ENCODE data around the gene KLF3.

Gene KLF3

DNA sequence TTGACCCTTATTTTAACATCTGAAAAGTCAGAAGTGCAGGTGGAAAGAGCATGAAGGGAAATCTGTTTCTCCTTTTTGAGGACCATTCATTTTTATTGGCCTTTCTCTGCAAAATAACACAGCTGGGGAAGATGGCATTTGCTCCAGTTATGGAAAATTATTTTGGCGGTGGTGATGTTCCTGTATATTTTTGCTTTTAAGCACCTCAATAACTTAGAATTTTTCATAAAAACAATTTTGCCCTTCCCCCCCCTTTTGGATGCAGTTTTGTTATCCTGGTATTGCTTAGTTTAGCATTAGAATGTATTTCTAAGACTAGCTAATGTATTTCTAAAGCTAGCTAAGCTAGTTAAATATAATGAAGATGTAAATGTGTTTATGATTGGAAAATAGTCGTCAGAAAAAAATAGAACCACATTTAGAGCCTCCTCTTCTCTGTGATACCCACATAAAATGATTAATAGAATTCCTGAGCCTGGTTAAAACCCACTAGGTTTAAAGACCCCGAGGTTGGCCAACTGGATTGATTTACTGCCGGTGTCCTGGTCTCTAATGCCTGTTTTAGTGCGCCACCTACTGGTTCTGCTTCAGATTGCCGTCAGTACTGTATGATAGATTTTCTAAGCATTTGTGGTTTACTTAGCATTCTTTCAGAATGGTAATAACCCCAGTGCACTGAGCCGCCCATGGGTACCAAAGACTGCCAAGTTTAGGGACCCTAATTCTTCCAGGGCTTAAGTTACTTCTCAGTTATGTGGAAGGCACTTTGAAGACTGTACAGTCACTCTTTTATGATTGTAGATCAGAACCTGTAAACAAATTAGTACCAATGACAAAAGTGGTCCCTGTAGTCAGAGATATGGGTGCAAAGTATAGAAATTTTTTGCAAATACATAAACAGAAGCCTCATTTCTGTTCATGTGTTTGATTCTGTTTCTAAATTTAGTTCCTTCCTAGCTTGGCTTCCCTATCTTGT is 11.4 kb downstream of the KLF3 start:
- DNase-seq = peak; percentile 77

DNA sequence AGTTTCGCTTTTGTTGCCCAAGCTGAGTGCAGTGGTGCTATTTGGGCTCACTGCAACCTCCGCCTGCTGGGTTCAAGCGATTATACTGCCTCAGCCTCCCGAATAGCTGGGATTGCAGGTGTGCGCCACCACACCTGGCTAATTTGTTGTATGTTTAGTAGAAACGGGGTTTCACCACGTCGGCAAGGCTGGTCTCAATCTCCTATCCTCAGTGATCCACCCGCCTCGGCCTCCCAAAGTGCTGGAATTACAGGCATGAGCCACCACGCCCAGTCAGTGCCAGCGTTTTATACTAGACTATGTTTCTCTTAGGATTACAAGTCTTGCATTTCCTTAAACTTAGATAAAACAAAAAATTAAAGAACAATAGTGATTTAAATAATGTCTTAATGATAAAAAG is 13.0 kb downstream of the KLF3 start:
- no peak for DNase-seq

DNA sequence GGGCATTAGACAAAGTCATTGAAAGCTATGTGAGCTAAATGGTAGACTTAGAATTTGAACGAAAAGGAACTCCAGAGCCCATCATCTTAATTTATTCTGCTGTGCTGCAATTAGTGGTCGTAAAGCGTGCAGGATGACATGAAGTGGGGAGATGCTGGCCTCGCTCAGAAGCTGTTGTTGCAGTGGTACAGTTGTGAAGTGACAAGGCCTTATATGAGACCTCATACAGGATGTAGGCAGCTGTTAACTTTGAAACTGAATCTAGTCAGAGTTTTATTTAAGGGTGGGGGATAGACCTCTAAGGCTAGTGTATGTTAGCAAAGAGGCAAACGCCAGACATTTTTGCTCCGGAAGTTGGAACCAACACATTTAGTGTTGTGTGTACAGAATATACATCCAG is 13.4 kb downstream of the KLF3 start:
- no peak for DNase-seq

DNA sequence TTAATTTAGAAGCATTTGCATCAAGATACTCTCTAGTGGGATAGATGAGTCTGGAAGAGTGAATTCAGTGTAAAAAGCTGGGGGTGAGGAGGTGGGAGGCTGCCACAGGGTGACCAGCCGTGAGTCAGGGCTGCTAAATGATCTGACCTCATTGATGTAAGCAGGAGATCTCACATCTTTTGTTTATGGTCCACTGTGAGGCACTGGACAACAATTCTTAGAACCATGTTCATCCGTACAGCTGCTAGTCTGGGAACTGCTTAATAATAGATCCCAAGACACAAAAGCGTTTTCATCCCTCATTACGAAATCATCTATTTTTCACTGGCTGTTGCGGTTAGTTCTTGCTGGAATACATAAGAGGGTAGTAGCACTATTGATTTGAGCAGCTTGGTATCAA is 14.1 kb downstream of the KLF3 start:
- DNase-seq = no peak

DNA sequence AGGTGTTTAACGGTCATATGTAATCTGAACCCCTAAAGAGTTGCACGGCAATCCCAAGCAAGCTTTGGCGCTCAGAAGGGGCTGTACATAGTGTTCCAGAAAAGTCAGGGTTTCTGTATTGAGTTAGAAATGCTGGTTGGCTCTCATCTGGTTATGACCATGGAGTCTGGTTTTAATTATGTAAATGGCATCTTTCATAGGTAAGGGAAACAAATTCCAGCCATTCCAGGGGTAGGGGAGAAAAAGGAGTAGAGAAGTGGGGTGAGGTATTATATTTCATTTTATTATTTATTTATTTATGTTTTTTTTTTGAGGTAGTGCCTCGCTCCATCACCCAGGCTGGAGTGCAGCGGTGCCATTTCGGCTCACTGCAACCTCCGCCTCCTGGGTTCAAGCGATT is 15.9 kb downstream of the KLF3 start:
- no peak for DNase-seq

DNA sequence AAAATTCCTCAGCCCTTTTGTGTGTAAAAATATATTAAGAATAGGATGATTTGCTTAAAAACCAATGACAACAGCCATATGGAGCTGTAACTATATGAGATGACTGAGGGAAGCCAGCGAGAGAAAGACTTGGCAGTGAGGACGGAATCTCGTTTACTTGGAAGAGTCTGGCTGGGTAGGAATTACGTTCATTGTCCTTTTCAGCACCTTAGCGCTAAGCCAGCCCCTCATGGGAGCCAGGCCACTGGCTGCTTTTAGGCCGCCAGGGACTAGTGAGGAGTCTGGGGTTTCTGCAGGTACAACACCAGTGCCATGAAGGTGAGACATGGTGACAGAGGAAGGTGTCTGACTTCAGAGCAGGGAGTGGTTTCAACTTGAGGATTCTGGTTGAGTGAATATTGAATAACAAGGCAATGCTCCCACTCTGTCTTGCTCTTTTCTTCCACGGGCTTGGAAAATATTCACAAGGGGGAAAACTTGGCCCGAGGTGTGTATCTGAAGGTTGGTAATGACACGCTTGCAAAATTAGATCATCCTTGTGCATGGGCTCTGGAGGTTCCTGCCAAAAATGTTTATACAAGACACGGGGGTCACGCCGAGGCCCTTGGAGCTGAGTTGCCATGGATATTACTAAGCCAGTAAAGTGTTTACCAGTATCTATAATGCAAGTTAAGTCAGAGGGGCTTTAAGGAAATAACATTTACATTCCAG is 17.4 kb downstream of the KLF3 start:
- no peak for DNase-seq

DNA sequence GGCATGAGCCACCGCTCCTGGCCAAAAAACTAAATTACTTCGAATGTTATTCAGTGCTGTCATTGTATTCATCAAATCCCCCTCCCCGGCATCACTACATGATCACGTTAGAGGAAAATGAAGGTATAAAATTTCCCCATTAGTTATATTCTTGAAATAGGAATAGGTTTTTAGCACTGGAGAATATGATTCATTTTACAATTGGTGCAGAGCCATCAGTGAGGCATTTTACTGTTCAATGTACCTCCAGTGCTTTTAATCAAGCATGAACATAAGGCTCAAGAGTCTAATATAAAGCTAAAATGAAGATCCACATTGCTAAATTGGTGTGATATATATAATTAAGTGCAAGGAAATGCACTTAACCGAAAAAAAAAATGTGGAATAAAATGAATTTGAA is 18.3 kb downstream of the KLF3 start:
- no peak for DNase-seq

DNA sequence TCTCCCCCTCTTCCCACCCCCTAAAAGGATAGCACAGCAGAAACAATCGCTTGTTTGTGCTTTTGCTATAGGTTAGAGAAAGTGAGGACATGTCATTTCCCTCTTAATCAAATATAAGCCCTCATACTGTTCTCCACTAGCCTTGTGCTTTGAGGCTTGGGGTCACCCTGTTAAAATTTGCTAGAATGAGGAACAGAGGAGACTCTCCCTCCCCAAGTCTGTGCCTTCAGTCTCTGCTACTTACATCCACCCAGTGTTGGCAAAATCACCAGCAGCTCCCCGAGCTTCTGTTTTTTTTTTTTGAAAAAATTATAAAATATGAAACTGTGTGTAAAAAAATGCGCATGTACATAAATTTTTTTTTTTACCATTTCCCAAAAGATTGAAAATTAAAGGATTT is 19.3 kb downstream of the KLF3 start:
- no peak for DNase-seq

DNA sequence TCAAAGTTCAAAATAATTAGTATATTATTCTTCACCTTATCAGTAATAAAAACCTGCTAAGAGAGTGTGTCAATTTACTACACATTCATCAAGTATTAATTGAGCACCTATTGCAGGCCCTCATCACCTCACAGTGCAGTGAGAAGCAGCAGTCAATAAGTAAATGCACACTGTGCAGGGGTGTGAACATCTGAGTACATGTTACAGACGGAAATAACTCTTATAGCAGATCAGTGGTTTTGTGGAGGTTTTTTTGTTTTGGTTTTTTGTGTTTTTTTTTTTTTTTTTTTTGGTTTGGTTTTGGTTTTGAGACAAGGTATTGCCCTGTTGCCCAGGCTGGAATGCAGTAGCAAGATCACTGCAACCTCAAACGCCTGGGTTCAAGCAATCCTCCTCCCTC is 20.3 kb downstream of the KLF3 start:
- no peak for DNase-seq

DNA sequence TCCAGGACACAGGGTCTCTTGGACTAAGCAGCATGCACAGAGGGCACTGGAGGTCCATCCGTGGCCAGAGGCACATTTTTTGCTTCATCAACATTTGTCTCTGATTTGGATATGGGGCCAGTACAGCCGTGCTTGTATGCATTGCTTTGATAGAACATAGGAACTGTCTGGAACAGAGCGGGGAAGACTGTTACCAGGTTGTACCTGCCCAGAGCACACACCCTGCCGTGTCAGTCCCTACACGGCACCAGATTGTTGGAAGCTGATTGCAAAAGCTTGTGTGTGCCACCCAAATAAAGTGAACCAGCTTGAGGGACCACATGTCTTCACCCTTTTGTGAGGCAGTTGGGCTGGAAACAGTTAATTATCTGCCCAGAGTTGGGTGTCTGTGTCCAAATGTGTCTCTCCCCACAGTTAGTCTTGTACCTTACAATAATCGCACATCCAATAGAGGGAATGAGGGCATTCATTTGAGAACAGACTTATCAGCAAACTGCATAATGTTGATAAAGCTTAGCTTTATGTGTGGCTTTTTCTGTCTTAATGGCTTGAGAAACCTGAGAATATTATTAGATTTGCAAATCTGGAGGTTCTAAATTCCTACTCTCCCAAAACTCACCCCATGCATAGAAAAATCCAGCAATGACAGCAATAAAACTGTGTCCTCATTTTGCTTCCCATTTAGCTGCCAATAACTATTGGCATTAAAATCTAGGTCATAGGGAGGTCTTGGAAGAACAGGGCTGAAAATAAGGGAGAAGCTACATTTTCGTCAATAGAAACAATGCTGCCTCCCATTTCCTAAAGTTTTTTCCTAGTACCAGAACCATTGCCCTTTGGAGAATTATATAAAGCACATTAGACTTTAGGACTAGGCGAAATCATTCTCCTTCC is 21.2 kb downstream of the KLF3 start:
- no peak for DNase-seq

DNA sequence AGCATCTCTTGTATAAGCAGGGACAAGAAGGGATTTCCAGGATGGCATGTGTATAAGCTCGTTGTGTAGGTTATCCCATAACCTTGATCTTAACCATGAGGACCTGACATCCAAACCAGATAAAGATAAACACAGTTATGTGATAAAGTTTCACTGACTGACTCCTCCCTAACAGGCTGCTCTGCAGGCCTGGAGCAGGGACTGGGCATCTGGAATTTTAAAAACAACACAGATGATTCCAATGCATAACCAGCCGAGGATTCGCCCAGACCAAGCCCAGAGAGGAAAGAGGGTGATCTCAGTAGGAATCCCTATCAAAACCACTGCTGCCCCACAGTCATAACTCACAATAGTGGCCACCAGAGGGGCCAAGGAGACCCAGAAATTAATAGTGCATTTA is 22.7 kb downstream of the KLF3 start:
- no peak for DNase-seq

DNA sequence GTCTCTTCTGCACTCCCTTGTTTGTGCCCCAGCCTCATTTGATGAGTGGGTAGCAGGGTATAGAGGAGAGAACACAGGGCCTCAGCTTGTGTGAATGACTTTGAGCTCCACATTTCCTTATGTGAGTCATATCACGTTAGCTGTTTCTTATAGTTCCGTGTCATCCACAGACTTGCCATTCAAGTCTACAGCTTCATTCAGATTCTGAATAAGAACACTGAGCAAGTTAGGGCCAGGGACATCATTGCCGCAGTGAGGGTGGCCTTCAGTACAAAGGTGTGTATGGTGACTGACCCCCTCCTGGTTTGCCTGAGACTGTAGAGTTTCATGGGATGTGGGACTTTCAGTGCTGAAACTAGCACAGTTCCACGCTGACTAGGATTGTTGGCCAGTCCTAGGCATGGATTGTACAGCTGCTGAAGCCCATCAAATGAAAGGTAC is 23.6 kb downstream of the KLF3 start:
- no peak for DNase-seq

DNA sequence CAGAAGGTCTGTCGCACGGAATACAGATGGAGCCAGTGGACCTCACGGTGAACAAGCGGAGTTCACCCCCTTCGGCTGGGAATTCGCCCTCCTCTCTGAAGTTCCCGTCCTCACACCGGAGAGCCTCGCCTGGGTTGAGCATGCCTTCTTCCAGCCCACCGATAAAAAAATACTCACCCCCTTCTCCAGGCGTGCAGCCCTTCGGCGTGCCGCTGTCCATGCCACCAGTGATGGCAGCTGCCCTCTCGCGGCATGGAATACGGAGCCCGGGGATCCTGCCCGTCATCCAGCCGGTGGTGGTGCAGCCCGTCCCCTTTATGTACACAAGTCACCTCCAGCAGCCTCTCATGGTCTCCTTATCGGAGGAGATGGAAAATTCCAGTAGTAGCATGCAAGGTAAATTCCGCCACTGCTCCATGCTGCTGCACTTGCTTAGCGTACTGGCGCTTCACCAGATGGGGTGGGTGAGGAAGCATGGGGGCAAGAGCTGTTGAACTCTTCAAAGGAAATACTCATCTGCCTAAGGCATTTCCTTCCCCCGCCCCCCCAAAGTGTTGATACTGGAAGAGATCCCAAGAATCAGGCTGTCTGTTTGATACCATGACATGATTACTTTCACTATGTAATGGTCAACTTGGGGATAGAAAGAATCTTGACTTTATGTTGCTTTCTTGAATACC is 24.8 kb downstream of the KLF3 start:
- no peak for DNase-seq

DNA sequence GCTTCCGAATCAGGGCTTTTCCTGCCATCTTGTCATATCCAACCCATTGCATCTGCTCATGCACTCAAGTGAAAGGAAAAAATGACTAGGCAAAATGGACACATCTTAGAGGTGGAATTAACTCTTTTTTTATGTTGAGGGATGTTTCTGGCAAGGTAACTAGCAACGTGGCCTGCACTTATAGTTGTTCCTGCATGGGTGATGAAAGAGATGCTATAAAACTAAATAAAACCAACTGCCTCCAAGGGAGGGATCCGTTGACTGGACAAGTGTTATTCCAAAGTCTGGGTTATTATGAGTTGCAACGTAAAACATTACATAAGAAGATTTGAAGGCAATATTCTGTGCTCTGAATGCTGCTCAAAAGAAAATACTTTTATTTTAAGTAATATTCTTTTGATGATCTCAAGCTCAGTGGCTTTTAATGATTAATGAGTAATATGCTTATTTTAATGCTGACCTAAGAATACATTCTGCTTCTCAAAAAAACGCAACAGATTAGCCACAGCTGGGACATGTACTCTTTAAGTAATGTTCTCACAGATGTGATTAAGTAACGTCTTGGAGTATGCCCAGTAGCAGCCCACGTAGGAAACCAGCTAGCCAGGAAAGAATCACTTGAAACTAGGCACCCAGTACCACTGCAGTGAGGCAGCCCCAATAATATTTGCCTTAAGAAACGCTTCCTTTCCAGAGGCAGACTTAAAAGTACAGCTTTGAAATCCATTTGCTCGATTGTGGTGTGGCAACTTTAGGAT is 27.4 kb downstream of the KLF3 start:
- DNase-seq = no peak

DNA sequence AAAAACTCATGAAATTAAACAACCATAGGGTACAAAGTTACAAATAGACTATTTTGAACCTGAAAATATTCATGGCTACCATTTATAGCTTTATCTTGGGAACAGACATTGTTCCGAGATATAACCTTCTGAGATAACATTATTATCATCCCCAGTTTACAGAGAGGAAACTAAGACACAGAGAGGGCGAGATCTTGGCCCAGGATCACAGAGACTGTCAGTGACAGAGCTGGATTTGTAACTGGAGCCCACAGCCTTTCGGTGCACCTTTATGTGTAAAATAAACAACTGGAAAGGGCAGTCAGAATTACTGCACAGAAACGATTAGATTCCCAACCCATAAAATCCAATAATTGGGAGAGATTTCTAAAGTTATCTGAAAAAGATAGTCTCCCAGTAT is 28.4 kb downstream of the KLF3 start:
- no peak for DNase-seq

DNA sequence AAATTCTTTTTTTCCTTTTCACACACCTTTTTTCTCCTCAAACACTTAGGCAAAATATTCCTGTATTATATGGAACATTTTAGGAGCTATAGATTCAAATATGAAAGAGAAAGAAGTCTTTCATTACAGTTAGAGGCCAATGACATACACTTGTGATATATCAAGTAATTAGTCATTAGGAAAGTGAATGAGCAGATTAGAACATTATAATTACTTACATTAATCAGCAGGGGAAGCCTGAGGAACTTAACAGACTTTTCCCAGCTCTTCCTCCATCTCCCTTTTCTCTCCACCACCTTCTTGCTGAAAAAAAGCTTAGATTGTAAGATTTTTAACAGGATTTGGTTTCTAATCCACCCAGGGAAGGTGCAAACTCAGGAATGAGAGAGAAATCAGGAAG is 29.6 kb downstream of the KLF3 start:
- no peak for DNase-seq

DNA sequence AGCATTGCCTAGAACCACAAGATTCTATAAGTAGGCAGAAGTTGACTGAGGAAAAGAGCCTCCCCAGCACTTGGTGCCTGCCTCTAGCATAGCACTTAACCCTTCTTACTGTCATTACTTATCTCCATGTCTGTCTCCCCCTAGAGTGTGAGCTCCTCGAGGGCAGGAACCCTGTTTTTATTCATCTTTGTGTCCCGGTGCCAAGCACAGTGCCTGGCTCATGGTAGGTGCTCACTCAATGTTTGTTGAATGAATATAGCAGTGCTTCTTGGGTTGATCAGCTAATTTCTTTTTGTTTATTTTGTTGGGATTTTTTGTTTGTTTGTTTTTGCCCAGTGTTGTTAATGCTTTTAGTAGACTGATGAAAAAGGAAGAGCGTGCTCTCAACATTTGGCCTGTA is 30.3 kb downstream of the KLF3 start:
- DNase-seq = no peak

DNA sequence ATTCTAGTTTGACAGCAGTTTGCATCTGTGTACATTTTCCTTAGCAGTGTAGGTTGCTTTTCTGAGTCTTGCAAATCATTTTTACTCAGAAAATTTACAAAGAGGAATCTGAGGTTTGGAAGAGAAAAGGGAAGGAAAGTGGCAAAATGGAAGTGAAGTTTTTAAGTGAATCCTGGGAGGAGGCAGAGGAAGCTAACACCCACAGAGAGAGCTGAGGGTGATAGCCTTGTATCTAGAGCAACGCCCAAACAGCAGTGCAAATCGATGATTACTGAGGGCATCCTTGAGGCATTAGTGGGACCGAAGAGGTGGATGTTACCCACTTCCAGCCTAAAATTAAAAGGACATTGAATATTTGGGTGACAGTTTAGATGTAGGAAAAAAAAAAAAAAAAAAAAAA is 31.8 kb downstream of the KLF3 start:
- DNase-seq = no peak

DNA sequence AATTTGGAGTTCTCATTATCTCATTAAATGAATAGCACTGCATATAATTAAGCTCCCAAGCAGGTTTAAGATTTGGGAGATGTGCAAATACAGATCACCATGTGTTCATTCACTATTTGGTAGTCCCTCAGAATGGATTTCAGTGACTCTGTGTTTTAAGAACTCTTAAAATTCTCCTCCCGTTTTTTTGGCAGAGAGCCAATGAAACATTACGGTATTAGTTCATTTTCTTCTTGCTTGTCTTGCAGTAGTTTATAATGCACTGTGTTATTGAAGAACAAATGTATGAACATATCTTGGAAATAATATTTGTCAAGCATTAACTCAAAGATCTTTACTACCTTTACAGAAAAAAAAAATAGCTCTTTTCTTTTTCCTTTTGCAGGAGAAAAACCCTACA is 32.7 kb downstream of the KLF3 start:
- no peak for DNase-seq

DNA sequence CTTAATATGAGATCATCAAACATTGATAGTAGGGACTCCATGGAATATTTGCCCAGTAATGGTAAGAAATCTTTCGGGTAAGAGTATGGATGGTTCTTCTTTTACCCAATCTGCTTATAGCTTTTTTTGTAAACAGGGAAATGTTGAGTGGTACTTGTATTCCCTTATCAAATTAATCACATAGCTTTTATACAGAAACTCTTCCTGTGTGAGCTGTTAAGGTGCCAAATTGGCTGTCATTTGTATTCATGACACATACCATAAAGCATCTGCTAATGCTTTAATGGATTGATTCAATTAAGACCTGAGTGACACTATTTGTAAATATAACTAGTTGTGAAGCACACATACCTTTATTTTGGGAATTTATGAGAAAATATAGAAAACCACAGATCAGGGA is 34.2 kb downstream of the KLF3 start:
- no peak for DNase-seq

DNA sequence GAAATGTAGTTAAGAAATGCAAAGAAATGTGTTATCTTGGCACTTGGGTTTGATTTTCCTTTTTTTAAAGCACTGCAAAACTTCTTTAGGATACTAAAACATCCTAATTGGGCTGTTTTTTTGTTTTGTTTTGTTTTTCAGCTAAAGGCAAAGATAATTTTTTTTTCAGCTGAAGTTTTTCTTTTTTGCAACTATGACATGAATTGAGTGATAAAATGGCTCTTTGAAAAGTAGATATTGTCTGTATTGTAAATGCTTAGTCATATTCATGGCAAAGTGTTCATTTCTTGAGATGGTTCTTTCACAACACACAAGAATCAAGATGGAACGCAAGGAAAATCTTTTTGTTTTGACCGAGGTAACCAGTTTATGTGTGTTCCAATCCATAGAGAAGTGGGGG is 35.1 kb downstream of the KLF3 start:
- no peak for DNase-seq

DNA sequence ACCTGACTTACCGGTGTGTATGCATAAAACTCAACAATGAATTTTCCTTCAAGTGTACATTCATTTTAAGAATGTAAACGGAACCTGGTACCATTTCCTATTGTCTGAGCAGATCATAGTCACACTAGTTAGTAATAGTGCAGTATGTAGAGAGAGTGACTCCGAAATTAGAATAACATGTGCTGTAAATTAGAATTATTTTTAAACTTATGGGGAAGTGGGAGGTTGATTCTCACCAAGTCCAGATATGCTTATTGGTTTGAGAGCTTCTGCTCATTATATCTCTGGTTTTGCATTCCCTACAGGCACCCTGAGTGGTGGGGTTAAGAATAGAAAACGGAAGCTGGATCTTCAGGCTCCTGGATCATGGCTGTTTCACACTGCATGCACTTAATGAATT is 39.6 kb downstream of the KLF3 start:
- no peak for DNase-seq

Data from NCI-H526 treated with DMSO at 0.1 percent for 48 hours (cell line).